Gastroesophageal sphincter (tissue), 3 donors: Measurements from ENCODE around the gene CEMIP.

Source experiments
- CTCF ChIP-seq, 4 experiments: fragments of 200-600 bp in 2 of 4; fragments of 450-650 bp in 2 of 4; sonication (generic) in 1 of 4; IDR thresholded peaks; one replicate each; pipeline ENCODE4 v1.5.1; 2017 to 2019; ENCODE audit warnings: antibody characterized with exemption in 4 of 4, mild to moderate bottlenecking in 2 of 4, moderate library complexity in 2 of 4
- POLR2A ChIP-seq, 2 donors: fragments of 450-650 bp; IDR thresholded peaks; one replicate each; pipeline ENCODE4 v1.6.1; 2017; ENCODE audit warnings: antibody characterized with exemption in 2 of 2, mild to moderate bottlenecking in 2 of 2, moderate library complexity in 1 of 2

DNA sequence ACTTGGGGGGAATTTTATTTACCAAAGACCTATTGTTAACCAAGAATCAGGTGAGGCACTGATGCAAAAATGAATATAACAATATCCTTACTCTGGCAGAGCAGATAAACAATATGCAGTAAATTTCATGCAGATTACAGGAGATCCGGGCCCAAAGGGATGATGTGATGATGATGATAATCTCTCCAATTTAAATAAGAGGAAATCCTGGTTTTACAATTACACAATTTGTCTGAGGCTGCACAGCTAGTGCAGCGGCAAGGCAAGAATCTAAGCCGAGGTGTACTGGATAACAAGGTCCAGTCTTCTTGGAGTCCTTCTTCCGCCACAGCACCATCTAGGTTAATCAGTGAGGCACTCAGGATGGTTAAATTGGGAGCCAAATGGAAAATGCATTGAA, 212.8 kb downstream of the CEMIP start:
- no peak for TF ChIP-seq CTCF (IDR thresholded peaks at IDR 0.05)
- TF ChIP-seq POLR2A (IDR thresholded peaks at IDR 0.05) = no peak
